SK-N-SH treated with all-trans-retinoic acid at 6 μM for 48 hours (cell line): ENCODE results near the gene MAPKAPK2.

ENCODE experiments used
- ARNTL ChIP-seq: fragments of 450-650 bp; formaldehyde crosslinking; IDR thresholded peaks from 2 replicates; pipeline ENCODE4 v1.5.0; 2020; ENCODE audit warnings: low read depth, mild to moderate bottlenecking, moderate library complexity, borderline replicate concordance
- ZNF8 ChIP-seq: fragments of 450-650 bp; formaldehyde crosslinking; IDR thresholded peaks from 2 replicates; pipeline ENCODE4 v1.5.0; 2020; ENCODE audit warnings: mild to moderate bottlenecking, moderate library complexity

GRCh38 chr1:206661161-206661820, 23.4 kb upstream of the MAPKAPK2 start:
- TF ChIP-seq ZNF8 (CRISPR knock-in tag), result no peak
- no peak for TF ChIP-seq ARNTL
